Activated CD4-positive, alpha-beta T cell treated with anti-CD3 and anti-CD28 coated beads for 36 hours (primary cell): ENCODE results near the gene KLK8. TPM values are rescaled to one million over a fixed set of nuclear protein-coding genes. Genes with fewer than 3 reads are reported as not detected.
"Not testable (repeated sequence)": the region's sequence is repeated elsewhere in the genome, so short reads cannot be mapped to it uniquely, and the experiment has no call there.

Source experiments
- ATAC-seq: fragments of 200-7000 bp; cut with Tn5 transposase; one replicate; pipeline ENCODE4 v1.10.0; 2021; ENCODE audit warnings: mild to moderate bottlenecking, moderate library complexity
- CTCF ChIA-PET: fragments of 350-600 bp; sonication (Branson Sonifier 250); formaldehyde crosslinking; loops from one replicate; lab custom pipeline; 2021; ENCODE audit warnings: antibody characterized with exemption; lab: Charles Lee
- POLR2A ChIA-PET: fragments of 350-600 bp; sonication (Branson Sonifier 250); formaldehyde crosslinking; loops from one replicate; lab custom pipeline; 2021; ENCODE audit warnings: antibody characterized with exemption, inconsistent platforms; lab: Charles Lee
- DNase-seq: peaks from one replicate; pipeline ENCODE4 v3.0.0-alpha.2; 2020
- H3K27ac Mint-ChIP-seq: one replicate; pipeline ENCODE4 v1.8.0; 2021; ENCODE audit warnings: mixed read lengths
- H3K27me3 Mint-ChIP-seq: one replicate; pipeline ENCODE4 v1.8.0; 2021; ENCODE audit warnings: mixed read lengths
- H3K36me3 Mint-ChIP-seq: one replicate; pipeline ENCODE4 v1.8.0; 2021; ENCODE audit warnings: low read depth, mixed read lengths
- H3K4me1 Mint-ChIP-seq: one replicate; pipeline ENCODE4 v1.8.0; 2021; ENCODE audit warnings: mixed read lengths
- H3K4me3 Mint-ChIP-seq: one replicate; pipeline ENCODE4 v1.8.0; 2021; ENCODE audit warnings: mild to moderate bottlenecking, moderate library complexity, mixed read lengths
- H3K9me3 Mint-ChIP-seq: one replicate; pipeline ENCODE4 v1.8.0; 2021; ENCODE audit warnings: low read depth, mixed read lengths
- intact Hi-C, 2 experiments: fragments of 100-400 bp; cut with DNase I in 1 of 2; cut with micrococcal nuclease in 1 of 2; formaldehyde crosslinking; loops; one replicate each; pipeline versions ENCODE4 v1.14.2 to v1.15.1; 2022 to 2024; cut with DNase I, micrococcal nuclease
- total RNA-seq, 2 experiments: library from RNA; stranded (reverse); gene quantifications; one replicate each; pipeline ENCODE4 v1.2.3, GENCODE V29; 2021

Gene KLK8
- total RNA-seq, 2 experiments from 2014 or later = not detected

GRCh38 chr19:51002542-51003311 lies 1.3 kb upstream of the KLK8 start:
- CTCF ChIA-PET = no interaction called here
- peak; percentile 69 for DNase-seq
- H3K36me3 Mint-ChIP-seq = no peaks in the 10 kb centered on the region
- POLR2A ChIA-PET = no interaction called here
- no peaks in the 10 kb centered on the region for H3K9me3 Mint-ChIP-seq
- no peaks in the 10 kb centered on the region for H3K4me1 Mint-ChIP-seq
- intact Hi-C loops = no loop called here
- peak; percentile 69 for ATAC-seq
- no peak overlapping the region for H3K4me3 Mint-ChIP-seq
- H3K27me3 Mint-ChIP-seq = peaks cover 33% of the 10 kb centered on the region
- no peak overlapping the region for H3K27ac Mint-ChIP-seq

GRCh38 chr19:51002089-51002532 lies 707 bp upstream of the KLK8 start:
- H3K36me3 Mint-ChIP-seq = no peaks in the 10 kb centered on the region
- intact Hi-C loops = no loop called here
- H3K27me3 Mint-ChIP-seq = peaks cover 30% of the 10 kb centered on the region
- no peak overlapping the region for H3K27ac Mint-ChIP-seq
- H3K4me3 Mint-ChIP-seq = no peak overlapping the region
- H3K4me1 Mint-ChIP-seq = no peaks in the 10 kb centered on the region
- ATAC-seq (no peak), DNase-seq (no peak)
- ChIA-PET CTCF (no interaction called here), POLR2A (no interaction called here)
- no peaks in the 10 kb centered on the region for H3K9me3 Mint-ChIP-seq

DNA sequence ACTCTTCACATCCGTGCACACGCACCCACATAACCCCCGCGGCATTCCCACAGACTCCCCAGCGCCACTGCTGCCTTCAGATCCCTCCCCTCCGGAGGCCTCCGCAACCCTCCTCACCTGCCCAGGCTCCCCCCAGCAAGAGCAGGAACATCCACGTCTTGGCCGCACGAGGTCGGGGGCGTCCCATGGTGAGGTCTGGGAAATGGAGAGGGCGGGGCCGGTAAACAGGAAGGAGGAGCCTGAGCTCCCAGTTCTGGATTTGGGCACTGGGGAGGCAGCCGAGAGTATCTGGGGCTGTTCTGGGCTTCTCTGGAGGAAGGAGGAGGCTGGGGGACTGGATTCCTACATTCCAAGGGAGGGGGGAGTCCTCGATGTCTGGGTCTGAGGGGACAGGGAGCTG lies 423 bp downstream of the KLK8 start:
- Mint-ChIP-seq H3K36me3 (no peaks in the 10 kb centered on the region), H3K27ac (no peak overlapping the region), H3K27me3 (peaks cover 27% of the 10 kb centered on the region), H3K9me3 (no peaks in the 10 kb centered on the region), H3K4me3 (no peak overlapping the region), H3K4me1 (no peaks in the 10 kb centered on the region)
- ATAC-seq = no peak
- DNase-seq = no peak
- POLR2A ChIA-PET = no interaction called here
- CTCF ChIA-PET = no interaction called here
- intact Hi-C loops = no loop called here

- intact Hi-C loops = no loop called here
- peaks cover 27% of the 10 kb centered on the region for H3K27me3 Mint-ChIP-seq
- H3K9me3 Mint-ChIP-seq = no peaks in the 10 kb centered on the region
- H3K4me1 Mint-ChIP-seq = no peaks in the 10 kb centered on the region
- CTCF ChIA-PET = no interaction called here
- H3K27ac Mint-ChIP-seq = no peak overlapping the region
- no peak overlapping the region for H3K4me3 Mint-ChIP-seq
- ATAC-seq = no peak
- POLR2A ChIA-PET = no interaction called here
- no peak for DNase-seq
- no peaks in the 10 kb centered on the region for H3K36me3 Mint-ChIP-seq
Observed at GRCh38 chr19:51000426-51000825, 978 bp downstream of the KLK8 start.

DNA sequence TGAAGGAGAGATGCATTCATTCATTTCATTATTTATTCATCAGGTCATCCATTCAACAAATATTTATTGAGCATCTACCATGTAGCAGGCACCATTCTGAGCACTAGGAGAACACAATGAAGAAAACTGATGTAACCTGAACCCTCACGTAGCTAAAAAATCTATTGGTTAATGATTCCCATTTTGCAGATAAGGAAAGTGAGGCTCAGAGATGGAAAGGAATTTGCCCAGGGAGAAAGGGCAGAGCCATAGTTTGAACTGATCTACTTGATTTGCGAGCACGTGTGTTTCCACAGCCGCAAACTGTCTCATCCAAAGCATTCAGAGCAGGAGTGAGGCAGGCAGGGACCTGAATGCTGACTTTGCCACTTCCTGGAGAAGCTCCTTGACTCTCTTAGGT lies 2.7 kb downstream of the KLK8 start:
- ChIA-PET CTCF (no interaction called here), POLR2A (no interaction called here)
- H3K9me3 Mint-ChIP-seq = no peaks in the 10 kb centered on the region
- no peak overlapping the region for H3K4me3 Mint-ChIP-seq
- peaks cover 22% of the 10 kb centered on the region for H3K27me3 Mint-ChIP-seq
- DNase-seq = no peak
- no peaks in the 10 kb centered on the region for H3K36me3 Mint-ChIP-seq
- H3K4me1 Mint-ChIP-seq = no peaks in the 10 kb centered on the region
- intact Hi-C loops = no loop called here
- no peak overlapping the region for H3K27ac Mint-ChIP-seq
- no peak for ATAC-seq

GRCh38 chr19:50998061-50998460 lies 3.3 kb downstream of the KLK8 start:
- ATAC-seq (no peak), DNase-seq (no peak)
- ChIA-PET CTCF (no interaction called here), POLR2A (no interaction called here)
- Mint-ChIP-seq H3K4me3 (no peak overlapping the region), H3K27ac (no peak overlapping the region), H3K27me3 (peaks cover 21% of the 10 kb centered on the region), H3K4me1 (no peaks in the 10 kb centered on the region), H3K36me3 (no peaks in the 10 kb centered on the region), H3K9me3 (no peaks in the 10 kb centered on the region)
- intact Hi-C loops = no loop called here

GRCh38 chr19:50994129-50994528 lies 7.3 kb downstream of the KLK8 start:
- DNase-seq = no peak
- no peak for ATAC-seq
- no peaks in the 10 kb centered on the region for H3K36me3 Mint-ChIP-seq
- POLR2A ChIA-PET = no interaction called here
- no peaks in the 10 kb centered on the region for H3K4me1 Mint-ChIP-seq
- intact Hi-C loops = no loop called here
- H3K27ac Mint-ChIP-seq = no peak overlapping the region
- CTCF ChIA-PET = no interaction called here
- H3K27me3 Mint-ChIP-seq = peaks cover 13% of the 10 kb centered on the region
- no peak overlapping the region for H3K4me3 Mint-ChIP-seq
- no peaks in the 10 kb centered on the region for H3K9me3 Mint-ChIP-seq

DNA sequence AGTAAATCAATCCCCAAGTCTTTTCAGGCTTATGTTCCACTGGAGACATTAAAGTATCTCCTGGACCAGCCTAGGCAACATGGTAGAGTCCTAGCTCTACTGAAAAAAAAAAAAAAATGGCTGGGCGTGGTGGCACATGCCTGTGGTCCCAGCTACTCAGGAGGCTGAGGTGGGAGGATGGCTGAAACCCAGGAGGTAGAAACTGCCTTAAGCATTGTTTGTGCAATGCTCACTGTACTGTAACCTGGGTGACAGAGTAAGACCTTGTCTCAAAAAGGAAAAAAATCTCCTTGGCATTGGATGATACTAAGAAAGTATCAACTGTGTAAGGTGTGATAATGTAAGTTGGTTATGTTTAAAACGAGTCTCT lies 8.8 kb downstream of the KLK8 start:
- intact Hi-C loops = no loop called here
- POLR2A ChIA-PET = no interaction called here
- Mint-ChIP-seq H3K4me3 (no peak overlapping the region), H3K27ac (no peak overlapping the region), H3K27me3 (peaks cover 14% of the 10 kb centered on the region), H3K4me1 (no peaks in the 10 kb centered on the region), H3K36me3 (no peaks in the 10 kb centered on the region), H3K9me3 (no peaks in the 10 kb centered on the region)
- ATAC-seq (no peak), DNase-seq (no peak)
- CTCF ChIA-PET = no interaction called here

DNA sequence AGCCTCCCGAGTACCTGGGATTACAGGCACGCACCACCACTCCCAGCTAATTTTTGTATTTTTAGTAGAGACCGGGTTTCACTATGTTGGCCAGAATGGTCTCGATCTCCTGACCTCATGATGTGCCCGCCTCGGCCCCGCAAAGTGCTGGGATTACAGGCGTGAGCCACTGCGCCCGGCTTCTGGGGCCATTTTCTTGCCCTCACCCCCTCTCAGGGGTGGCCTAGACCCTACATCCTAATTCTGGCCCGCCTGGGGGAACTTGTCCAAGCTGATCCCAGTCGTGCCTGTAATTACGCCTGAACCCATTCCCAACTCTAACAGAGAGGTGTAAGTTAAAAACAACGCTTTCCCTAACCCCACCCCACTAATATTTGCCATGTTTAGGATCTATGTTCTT lies 17.0 kb downstream of the KLK8 start:
- POLR2A ChIA-PET, H3K9me3 Mint-ChIP-seq, CTCF ChIA-PET, H3K36me3 Mint-ChIP-seq, intact Hi-C loops, ATAC-seq, H3K27ac Mint-ChIP-seq, DNase-seq, H3K4me3 Mint-ChIP-seq, H3K4me1 Mint-ChIP-seq: not testable (repeated sequence)
- H3K27me3 Mint-ChIP-seq = peaks cover 32% of the 10 kb centered on the region

- CTCF ChIA-PET = no interaction called here
- DNase-seq (no peak), ATAC-seq (no peak)
- Mint-ChIP-seq H3K27ac (no peak within 1 kb of the TSS), H3K4me3 (no peak within 1 kb of the TSS), H3K9me3 (no peaks in the 10 kb centered on the region), H3K4me1 (no peaks in the 10 kb centered on the region), H3K27me3 (peaks cover 33% of the 10 kb centered on the region), H3K36me3 (no peaks in the 10 kb centered on the region)
- intact Hi-C loops = no loop called here
- POLR2A ChIA-PET = interaction anchor here (0.6 kb wide), 1 partner anchor 9 kb away, joined by 3 read pairs; no protein-coding TSS in a partner anchor
Observed at GRCh38 chr19:50983625-50984292, 17.6 kb downstream of the KLK8 start, which contains the start of gene KLK7. KLK7 (minus strand) TSS chr19:50983917; CDS start chr19:50982399, 1,518 bp downstream.

DNA sequence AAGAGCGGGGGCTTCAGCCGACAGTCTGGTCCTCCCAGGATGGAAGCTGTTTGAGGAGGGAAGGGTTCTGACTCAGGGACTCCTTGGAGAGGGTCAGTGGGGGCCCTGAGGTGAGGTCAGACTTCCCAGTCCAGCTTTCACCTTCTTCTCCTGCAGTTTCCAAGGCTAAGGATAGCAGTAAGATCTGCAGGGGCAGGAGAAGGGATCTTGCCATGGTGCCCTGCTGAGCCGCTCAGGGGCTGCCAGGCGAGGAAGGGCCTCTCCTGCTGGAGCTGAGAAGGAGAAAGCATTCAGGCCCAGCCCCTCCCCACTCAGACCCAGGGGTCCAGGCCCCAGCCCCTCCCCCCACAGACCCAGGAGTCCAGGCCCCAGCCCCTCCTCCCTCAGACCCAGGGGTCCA lies 19.2 kb downstream of the KLK8 start:
- intact Hi-C loops = no loop called here
- CTCF ChIA-PET = no interaction called here
- ATAC-seq (no peak), DNase-seq (no peak)
- no peaks in the 10 kb centered on the region for H3K4me1 Mint-ChIP-seq
- H3K27me3 Mint-ChIP-seq = peaks cover 38% of the 10 kb centered on the region
- no peak overlapping the region for H3K4me3 Mint-ChIP-seq
- POLR2A ChIA-PET = no interaction called here
- no peak overlapping the region for H3K27ac Mint-ChIP-seq
- H3K9me3 Mint-ChIP-seq = no peaks in the 10 kb centered on the region
- no peaks in the 10 kb centered on the region for H3K36me3 Mint-ChIP-seq

GRCh38 chr19:50981587-50982146 lies 19.7 kb downstream of the KLK8 start:
- ChIA-PET CTCF (interaction anchor here (0.6 kb wide), 1 partner anchor 70 kb away, joined by 3 read pairs; no protein-coding TSS in a partner anchor), POLR2A (no interaction called here)
- intact Hi-C loops = no loop called here
- DNase-seq (no peak), ATAC-seq (no peak)
- Mint-ChIP-seq H3K4me3 (no peak overlapping the region), H3K9me3 (no peaks in the 10 kb centered on the region), H3K27me3 (peaks cover 41% of the 10 kb centered on the region), H3K4me1 (no peaks in the 10 kb centered on the region), H3K36me3 (no peaks in the 10 kb centered on the region), H3K27ac (no peak overlapping the region)
